Right lobe of liver (tissue), 6 donors: ENCODE data around the gene SPRR2A. TPM values are rescaled to one million over a fixed set of nuclear protein-coding genes. Genes with fewer than 3 reads are reported as not detected.

Source experiments
- ATAC-seq, 4 donors: fragments of 200-7000 bp; cut with Tn5 transposase; one replicate each; pipeline ENCODE4 v1.9.1; 2020; ENCODE audit warnings: mild to moderate bottlenecking in 4 of 4, moderate library complexity in 4 of 4
- DNase-seq, 3 donors: peaks; one replicate each; pipeline ENCODE4 v3.0.0-alpha.2; 2020
- H3K27ac ChIP-seq, 3 donors: fragments of 200-600 bp; one replicate each; pipeline ENCODE4 v1.8.0; 2022
- H3K27me3 ChIP-seq, 2 donors: fragments of 200-600 bp; one replicate each; pipeline ENCODE4 v1.8.0; 2022
- H3K36me3 ChIP-seq, 4 donors: fragments of 200-600 bp; sonication (generic) in 1 of 4; one replicate each; pipeline versions ENCODE4 v1.5.1 to v1.8.0; 2017 to 2022; ENCODE audit warnings: control low read depth in 1 of 4
- H3K4me1 ChIP-seq, 4 donors: fragments of 200-600 bp; sonication (generic) in 1 of 4; one replicate each; pipeline versions ENCODE4 v1.5.1 to v1.8.0; 2017 to 2022; ENCODE audit warnings: control low read depth in 1 of 4
- H3K4me3 ChIP-seq, 3 donors: fragments of 200-600 bp; one replicate each; pipeline ENCODE4 v1.8.0; 2022
- H3K9me3 ChIP-seq, 4 donors: fragments of 200-600 bp; sonication (generic) in 1 of 4; one replicate each; pipeline versions ENCODE4 v1.5.1 to v1.8.0; 2017 to 2022; ENCODE audit warnings: control low read depth in 1 of 4
- CTCF ChIP-seq, 4 donors: fragments of 200-600 bp in 3 of 4; fragments of 450-650 bp in 1 of 4; IDR thresholded peaks; one replicate each; pipeline versions ENCODE4 v1.5.1 to v1.8.0; 2016 to 2022; ENCODE audit warnings: antibody characterized with exemption in 4 of 4, mild to moderate bottlenecking in 2 of 4
- POLR2A ChIP-seq: fragments of 450-650 bp; IDR thresholded peaks from one replicate; pipeline ENCODE4 v1.6.1; 2017; ENCODE audit warnings: antibody characterized with exemption, mild to moderate bottlenecking
- WGBS: methylation state at CpG from one replicate; pipeline ENCODE4 v1.1.6; 2018; ENCODE audit warnings: low coverage, low lambda C conversion rate; ENCODE audit not compliant: insufficient coverage; ENCODE audit errors: missing lambda C conversion rate; 5-methylcytosine and 5-hydroxymethylcytosine counted together
- intact Hi-C, 2 donors: fragments of 100-400 bp; cut with DNase I; formaldehyde crosslinking; loops; one replicate each; pipeline versions ENCODE4 v1.11.2 to v1.14.1; 2022
- long read RNA-seq: library from polyadenylated mRNA; unstranded; transcript quantifications from one replicate; pipeline ENCODE4 v2.0.0, GENCODE V29; 2019
- total RNA-seq, 6 experiments: library from RNA; depleted of rRNA in 2 of 6; stranded (reverse); fragments of >200 nt in 2 of 6; fragmentation: NEBNext Ultra II Directional in 3 of 6; extraction: Animal tissue kit (Norgen Biotek cat#: 25700) in 3 of 6; gene quantifications; one replicate each; pipeline versions ENCODE4 v1.1.0 to v1.2.4, GENCODE V29; 2016 to 2023
- donor health status: DM: no; HTN: yes; CAD: no.
- donor health status: DM: no; HTN: no; CAD: no.
- donor health status: DM: no; HTN: no; CAD: no.
- donor health status: DM: no; HTN: yes; CAD: no.
- donor health status: DM: no; HTN: yes; CAD: no.

Gene SPRR2A
- total RNA-seq, result under 1 TPM in 1 of 6 experiments, not detected in 5; 0.40 TPM
- long read RNA-seq, result 0 reads

DNA sequence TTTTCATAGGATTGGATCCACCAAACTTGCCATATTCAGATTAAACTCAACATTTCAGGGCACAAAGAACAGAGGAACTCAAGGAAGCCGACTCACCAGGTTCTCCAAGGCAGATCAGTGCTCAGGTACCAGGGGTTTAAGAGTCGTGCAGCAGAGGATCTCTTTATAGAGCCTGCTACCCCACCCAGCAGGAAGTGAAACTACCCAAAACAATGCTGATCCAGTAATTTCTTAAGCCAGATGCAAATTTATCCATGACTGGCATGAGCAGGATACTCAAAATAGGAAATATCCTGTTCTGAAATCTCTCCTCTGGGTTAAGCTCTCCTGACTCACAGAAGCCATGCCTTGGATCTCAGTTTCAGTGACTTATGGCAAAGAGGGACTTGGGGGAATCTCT, at the start of gene SPRR2A:
Gene SPRR2A, minus strand, starts transcription at position 138 of the 400 bp plus-strand sequence. CDS start 777 bp downstream, outside the sequence.
- H3K4me3 ChIP-seq, result no peak within 1 kb of the TSS
- H3K27ac ChIP-seq, result no peak within 1 kb of the TSS
- DNase-seq (no peak), ATAC-seq (no peak)
- H3K36me3 ChIP-seq, result no peaks in the 10 kb centered on the region
- no peaks in the 10 kb centered on the region for H3K9me3 ChIP-seq
- 47% methylated on average over 2 of the region's 2 CpGs for WGBS
- intact Hi-C loops, result no loop called here
- H3K4me1 ChIP-seq, result no peaks in the 10 kb centered on the region
- TF ChIP-seq CTCF (IDR thresholded peaks at IDR 0.05) (no peak), POLR2A (no peak)
- no peaks in the 10 kb centered on the region for H3K27me3 ChIP-seq

GRCh38 chr1:153100245-153100644, 42.9 kb upstream of the SPRR2A start:
- Histone ChIP-seq H3K36me3 (no peaks in the 10 kb centered on the region), H3K27ac (no peak overlapping the region), H3K4me3 (no peak overlapping the region), H3K27me3 (no peaks in the 10 kb centered on the region), H3K9me3 (no peaks in the 10 kb centered on the region), H3K4me1 (no peaks in the 10 kb centered on the region)
- TF ChIP-seq POLR2A (no peak), CTCF (IDR thresholded peaks at IDR 0.05) (no peak)
- intact Hi-C loops, result no loop called here
- ATAC-seq (no peak), DNase-seq (no peak)
- 71% methylated on average over 5 of the region's 5 CpGs for WGBS

- Histone ChIP-seq H3K27me3 (no peaks in the 10 kb centered on the region), H3K36me3 (no peaks in the 10 kb centered on the region), H3K27ac (no peak overlapping the region), H3K9me3 (no peaks in the 10 kb centered on the region), H3K4me1 (no peaks in the 10 kb centered on the region), H3K4me3 (no peak overlapping the region)
- DNase-seq, result no peak
- intact Hi-C loops, result no loop called here
- WGBS, result 65% methylated on average over 9 of the region's 9 CpGs
- no peak for ATAC-seq
- TF ChIP-seq CTCF (IDR thresholded peaks at IDR 0.05), result no peak
- TF ChIP-seq POLR2A, result no peak
Measured at GRCh38 chr1:153099461-153100045, 42.2 kb upstream of the SPRR2A start.

- Histone ChIP-seq H3K9me3 (no peaks in the 10 kb centered on the region), H3K4me1 (no peaks in the 10 kb centered on the region), H3K27me3 (no peaks in the 10 kb centered on the region), H3K27ac (no peak overlapping the region), H3K4me3 (no peak overlapping the region), H3K36me3 (no peaks in the 10 kb centered on the region)
- no peak for DNase-seq
- ATAC-seq, result no peak
- TF ChIP-seq CTCF (IDR thresholded peaks at IDR 0.05) (no peak), POLR2A (no peak)
- intact Hi-C loops, result no loop called here
Measured at GRCh38 chr1:153095764-153096163, 38.5 kb upstream of the SPRR2A start.

DNA sequence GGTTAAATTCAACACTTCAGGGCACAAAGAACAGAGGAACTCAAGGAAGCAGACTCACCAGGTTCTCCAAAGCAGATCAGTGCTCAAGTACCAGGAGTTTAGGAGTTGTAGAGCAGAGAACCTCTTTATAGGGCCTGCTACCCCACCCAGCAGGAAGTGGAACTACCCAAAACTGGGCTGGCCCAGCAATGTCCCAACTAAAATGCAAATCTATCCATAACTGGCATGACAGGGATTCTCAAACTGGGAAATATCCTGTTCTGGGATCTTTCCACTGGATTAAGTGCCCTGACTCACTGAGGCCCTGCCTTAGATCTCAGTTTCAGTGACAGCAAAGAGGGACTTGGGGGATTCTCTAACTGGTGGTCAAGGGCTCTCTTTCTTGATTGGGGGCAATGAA, 37.1 kb upstream of the SPRR2A start, which contains the start of gene SPRR2E:
Gene SPRR2E, minus strand, starts transcription at position 101 of the 400 bp plus-strand sequence. CDS start 775 bp downstream, outside the sequence.
- Histone ChIP-seq H3K4me1 (no peaks in the 10 kb centered on the region), H3K27me3 (no peaks in the 10 kb centered on the region), H3K36me3 (no peaks in the 10 kb centered on the region), H3K4me3 (no peak within 1 kb of the TSS), H3K27ac (no peak within 1 kb of the TSS), H3K9me3 (no peaks in the 10 kb centered on the region)
- intact Hi-C loops, result no loop called here
- no peak for ATAC-seq
- TF ChIP-seq CTCF (IDR thresholded peaks at IDR 0.05) (no peak), POLR2A (no peak)
- DNase-seq, result no peak
